Upper lobe of left lung (tissue), 6 donors: Measurements from ENCODE around the gene TTLL12. TPM values are rescaled to one million over a fixed set of nuclear protein-coding genes. Genes with fewer than 3 reads are reported as not detected.

Source experiments
- ATAC-seq, 2 donors: fragments of 200-7000 bp; cut with Tn5 transposase; one replicate each; pipeline ENCODE4 v1.9.1; 2022; ENCODE audit warnings: mild to moderate bottlenecking in 2 of 2, moderate library complexity in 2 of 2; ENCODE audit not compliant: low FRiP score in 2 of 2
- DNase-seq, 2 donors: peaks; one replicate each; pipeline ENCODE4 v3.0.0-alpha.2; 2019 to 2020
- H3K27ac ChIP-seq, 4 donors: fragments of 200-600 bp; sonication (generic); one replicate each; pipeline ENCODE4 v1.5.1; 2016 to 2019
- H3K27me3 ChIP-seq, 4 donors: fragments of 200-600 bp; sonication (generic); one replicate each; pipeline ENCODE4 v1.5.1; 2017 to 2019
- H3K36me3 ChIP-seq, 4 donors: fragments of 200-600 bp; sonication (generic); one replicate each; pipeline ENCODE4 v1.5.1; 2016 to 2019
- H3K4me1 ChIP-seq, 4 donors: fragments of 200-600 bp; sonication (generic); one replicate each; pipeline ENCODE4 v1.5.1; 2018 to 2019
- H3K4me3 ChIP-seq, 4 donors: fragments of 200-600 bp; sonication (generic); one replicate each; pipeline ENCODE4 v1.5.1; 2017 to 2019; ENCODE audit warnings: mild to moderate bottlenecking in 2 of 4, moderate library complexity in 1 of 4
- H3K9me3 ChIP-seq, 4 donors: fragments of 200-600 bp; sonication (generic); one replicate each; pipeline ENCODE4 v1.5.1; 2018 to 2019
- CTCF ChIP-seq, 6 experiments: fragments of 450-650 bp in 4 of 6; fragments of 200-600 bp in 2 of 6; sonication (generic) in 2 of 6; IDR thresholded peaks; one replicate each; pipeline ENCODE4 v1.5.1; 2016 to 2019; ENCODE audit warnings: antibody characterized with exemption in 6 of 6
- EP300 ChIP-seq, 4 donors: sonication (generic); formaldehyde crosslinking; IDR thresholded peaks; one replicate each; pipeline ENCODE4 v1.5.1; 2017; ENCODE audit warnings: antibody characterized with exemption in 4 of 4, control low read depth in 2 of 4
- POLR2A ChIP-seq, 4 donors: fragments of 450-650 bp; IDR thresholded peaks; one replicate each; pipeline ENCODE4 v1.5.1; 2016 to 2017; ENCODE audit warnings: antibody characterized with exemption in 4 of 4, mild to moderate bottlenecking in 2 of 4
- POLR2AphosphoS5 ChIP-seq, 2 donors: sonication (generic); formaldehyde crosslinking; IDR thresholded peaks; one replicate each; pipeline ENCODE4 v1.5.1; 2017; ENCODE audit warnings: antibody characterized with exemption in 2 of 2
- WGBS, 2 donors: methylation state at CpG; one replicate each; pipeline ENCODE4 v1.1.5; 2017 to 2018; 5-methylcytosine and 5-hydroxymethylcytosine counted together
- total RNA-seq, 6 donors: library from RNA; depleted of rRNA in 4 of 6; stranded (reverse); fragments of >200 nt in 4 of 6; gene quantifications; one replicate each; pipeline versions ENCODE4 v1.1.0 to v1.2.1, GENCODE V29; 2016 to 2021
- donor health status: DM: no; HTN: no; CAD: no; lungs with moderate emphysema.
- donor health status: DM: no; HTN: yes; CAD: no; lungs with severe emphysema.

The TTLL12 gene
- total RNA-seq, 6 donors from 2014 or later = 19.6 to 49.2 (median 25.0) TPM

- peaks cover 5 to 17% (median 14%) of the 10 kb centered on the region in 4 donors for H3K4me1 ChIP-seq
- ATAC-seq = no peak
- H3K27me3 ChIP-seq = no peaks in the 10 kb centered on the region
- no peak overlapping the region for H3K4me3 ChIP-seq
- no peak for TF ChIP-seq CTCF (IDR thresholded peaks at IDR 0.05)
- TF ChIP-seq POLR2AphosphoS5 (IDR thresholded peaks at IDR 0.05) = no peak
- no peak for TF ChIP-seq EP300 (IDR thresholded peaks at IDR 0.05)
- TF ChIP-seq POLR2A (IDR thresholded peaks at IDR 0.05) = no peak
- H3K9me3 ChIP-seq = no peaks in the 10 kb centered on the region
- no peak overlapping the region for H3K27ac ChIP-seq
- DNase-seq = no peak
- 73 to 86% methylated on average over 7 to 8 of the region's 8 CpGs for WGBS, 2 donors
- no peaks in the 10 kb centered on the region for H3K36me3 ChIP-seq
These were observed 45.5 kb upstream of the TTLL12 start for GRCh38 chr22:43232445-43232844.

GRCh38 chr22:43231724-43232034, 44.7 kb upstream of the TTLL12 start:
- WGBS, 2 donors = 81% methylated on average over 15 of the region's 15 CpGs; no CpG with 5 or more reads in 1 of the 2 donors
- Histone ChIP-seq H3K4me1 (peaks cover 5 to 13% (median 9%) of the 10 kb centered on the region in 4 donors), H3K27me3 (no peaks in the 10 kb centered on the region), H3K4me3 (no peak overlapping the region), H3K36me3 (no peaks in the 10 kb centered on the region), H3K9me3 (no peaks in the 10 kb centered on the region), H3K27ac (no peak overlapping the region)
- ATAC-seq (no peak), DNase-seq (peak in 1 of 2 donors; percentile 66)
- TF ChIP-seq POLR2A (IDR thresholded peaks at IDR 0.05) (no peak), POLR2AphosphoS5 (IDR thresholded peaks at IDR 0.05) (no peak), EP300 (IDR thresholded peaks at IDR 0.05) (no peak), CTCF (IDR thresholded peaks at IDR 0.05) (no peak)

DNA sequence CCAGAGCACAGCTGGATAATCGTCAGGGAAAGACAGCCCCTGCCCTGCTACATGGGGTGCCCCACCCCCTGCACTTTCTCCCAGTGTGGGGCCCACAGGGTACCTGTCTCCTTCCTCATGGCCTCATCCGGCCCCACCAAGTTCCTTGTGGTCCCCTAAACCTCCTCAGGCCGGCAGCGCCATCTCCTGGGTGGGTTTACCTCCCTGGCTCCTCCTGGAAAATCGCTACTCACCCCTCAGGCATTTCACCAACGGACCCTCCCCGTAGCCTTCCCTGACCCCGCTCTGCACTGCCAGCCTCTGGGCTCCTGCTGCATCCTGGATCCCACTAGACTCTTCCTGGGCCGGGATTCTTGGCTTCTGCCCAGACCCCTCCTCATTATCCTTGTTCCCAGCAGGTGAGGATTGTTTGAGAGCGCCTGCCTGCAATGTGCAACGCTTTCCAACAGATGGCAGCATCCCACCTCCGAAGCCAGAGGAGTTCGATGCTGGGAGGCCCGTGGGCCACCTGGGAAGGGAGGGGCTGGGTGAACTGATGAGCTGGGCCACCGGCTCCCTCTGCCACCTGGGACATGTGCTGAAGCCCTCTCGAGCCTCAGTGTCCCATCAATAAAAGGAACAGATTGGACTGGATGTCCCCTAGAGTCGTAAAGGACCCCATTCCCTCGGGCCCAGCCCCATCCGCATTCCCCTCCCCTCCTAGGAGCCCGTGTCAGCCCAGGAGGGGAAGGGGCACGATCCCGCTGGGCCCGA, 44.2 kb upstream of the TTLL12 start:
- ATAC-seq (peak; percentile 47 to 55), DNase-seq (peak in 1 of 2 donors; percentile 63)
- WGBS, 2 donors = 20 to 21% methylated on average over 7 to 23 of the region's 23 CpGs
- no peak for TF ChIP-seq EP300 (IDR thresholded peaks at IDR 0.05)
- TF ChIP-seq POLR2AphosphoS5 (IDR thresholded peaks at IDR 0.05) = no peak
- peak; percentile 80 to 90 (median 88) for TF ChIP-seq CTCF (IDR thresholded peaks at IDR 0.05)
- Histone ChIP-seq H3K9me3 (no peaks in the 10 kb centered on the region), H3K4me3 (no peak overlapping the region), H3K4me1 (peaks cover 3 to 8% (median 5%) of the 10 kb centered on the region in 4 donors), H3K27me3 (no peaks in the 10 kb centered on the region), H3K27ac (no peak overlapping the region), H3K36me3 (no peaks in the 10 kb centered on the region)

- H3K9me3 ChIP-seq = no peaks in the 10 kb centered on the region
- H3K27me3 ChIP-seq = no peaks in the 10 kb centered on the region
- H3K27ac ChIP-seq = no peak overlapping the region
- peak in 1 of 2 donors; percentile 54 for DNase-seq
- H3K4me3 ChIP-seq = no peak overlapping the region
- no peaks in the 10 kb centered on the region for H3K36me3 ChIP-seq
- no peak for ATAC-seq
- peaks cover 3 to 5% (median 4%) of the 10 kb centered on the region in 4 donors for H3K4me1 ChIP-seq
- WGBS, 2 donors = 71 to 100% methylated on average over 2 to 9 of the region's 9 CpGs
- TF ChIP-seq POLR2AphosphoS5 (IDR thresholded peaks at IDR 0.05) (no peak), EP300 (IDR thresholded peaks at IDR 0.05) (no peak), CTCF (IDR thresholded peaks at IDR 0.05) (no peak), POLR2A (IDR thresholded peaks at IDR 0.05) (no peak)
These were observed 43.6 kb upstream of the TTLL12 start for GRCh38 chr22:43230571-43230970.

- Histone ChIP-seq H3K27me3 (no peaks in the 10 kb centered on the region), H3K27ac (no peak overlapping the region), H3K36me3 (no peaks in the 10 kb centered on the region), H3K4me1 (peaks cover 3 to 5% (median 4%) of the 10 kb centered on the region in 4 donors), H3K4me3 (no peak overlapping the region), H3K9me3 (no peaks in the 10 kb centered on the region)
- WGBS, 2 donors = 78 to 89% methylated on average over 11 to 19 of the region's 19 CpGs
- ATAC-seq = no peak
- peak in 1 of 2 donors; percentile 74 for DNase-seq
- TF ChIP-seq POLR2A (IDR thresholded peaks at IDR 0.05) (no peak), POLR2AphosphoS5 (IDR thresholded peaks at IDR 0.05) (no peak), EP300 (IDR thresholded peaks at IDR 0.05) (no peak), CTCF (IDR thresholded peaks at IDR 0.05) (no peak)
These were observed 41.9 kb upstream of the TTLL12 start for GRCh38 chr22:43228863-43229262.
